Esophagus muscularis mucosa (tissue), 4 donors: ENCODE results near the gene SND1. TPM values are rescaled to one million over a fixed set of nuclear protein-coding genes. Genes with fewer than 3 reads are reported as not detected.

ENCODE experiments used
- DNase-seq: peaks from one replicate; pipeline ENCODE4 v3.0.0-alpha.2; 2017; ENCODE audit errors: extremely low spot score
- H3K27ac ChIP-seq, 4 donors: fragments of 200-600 bp; sonication (generic); replicated peaks in 1 of 4; 1 replicate in 3 of 4; 2 replicates in 1 of 4; pipeline ENCODE4 v1.5.1; 2016 to 2019; ENCODE audit warnings: mild to moderate bottlenecking in 1 of 4
- H3K27me3 ChIP-seq, 4 donors: fragments of 200-600 bp; sonication (generic); one replicate each; pipeline versions ENCODE4 v1.5.1 to v1.6.0; 2016 to 2019
- H3K36me3 ChIP-seq, 4 donors: fragments of 200-600 bp; sonication (generic); one replicate each; pipeline ENCODE4 v1.5.1; 2016 to 2019
- H3K4me1 ChIP-seq, 4 donors: fragments of 200-600 bp; sonication (generic); one replicate each; pipeline ENCODE4 v1.5.1; 2016 to 2019
- H3K4me3 ChIP-seq, 4 donors: fragments of 200-600 bp; sonication (generic); 1 replicate in 2 of 4; 2 replicates in 2 of 4; pipeline ENCODE4 v1.5.1; 2016 to 2019; ENCODE audit warnings: mild to moderate bottlenecking in 4 of 4, moderate library complexity in 1 of 4
- H3K9me3 ChIP-seq, 4 donors: fragments of 200-600 bp; sonication (generic); 1 replicate in 3 of 4; 2 replicates in 1 of 4; pipeline ENCODE4 v1.5.1; 2016 to 2019
- EP300 ChIP-seq: sonication (generic); formaldehyde crosslinking; IDR thresholded peaks from one replicate; pipeline ENCODE4 v1.6.1; 2017; ENCODE audit warnings: antibody characterized with exemption
- POLR2A ChIP-seq: fragments of 450-650 bp; IDR thresholded peaks from one replicate; pipeline ENCODE4 v1.6.1; 2017; ENCODE audit warnings: antibody characterized with exemption, moderate library complexity, mild to moderate bottlenecking, low read depth
- POLR2AphosphoS5 ChIP-seq, 2 donors: sonication (generic); formaldehyde crosslinking; IDR thresholded peaks; one replicate each; pipeline ENCODE4 v1.6.1; 2017; ENCODE audit warnings: antibody characterized with exemption in 2 of 2
- WGBS: methylation state at CpG from one replicate; pipeline ENCODE4 v1.1.5; 2018; 5-methylcytosine and 5-hydroxymethylcytosine counted together
- intact Hi-C: fragments of 100-400 bp; cut with DNase I; formaldehyde crosslinking; loops from one replicate; pipeline ENCODE4 v1.15.1; 2023
- total RNA-seq, 4 donors: library from RNA; depleted of rRNA; stranded (reverse); fragments of >200 nt; gene quantifications; one replicate each; pipeline versions ENCODE4 v1.1.0 to v1.2.1, GENCODE V29; 2016
- TF ChIP-seq, protein P1 (sequence below), 3 experiments: fragments of 200-600 bp in 2 of 3; fragments of 450-650 bp in 1 of 3; sonication (generic) in 2 of 3; IDR thresholded peaks; one replicate each; pipeline ENCODE4 v1.5.1; 2017 to 2019; ENCODE audit warnings: antibody characterized with exemption in 3 of 3, mild to moderate bottlenecking in 2 of 3, moderate library complexity in 1 of 3

The SND1 gene
- total RNA-seq, 4 donors from 2014 or later, result 71.4 to 91.2 (median 81.3) TPM

DNA sequence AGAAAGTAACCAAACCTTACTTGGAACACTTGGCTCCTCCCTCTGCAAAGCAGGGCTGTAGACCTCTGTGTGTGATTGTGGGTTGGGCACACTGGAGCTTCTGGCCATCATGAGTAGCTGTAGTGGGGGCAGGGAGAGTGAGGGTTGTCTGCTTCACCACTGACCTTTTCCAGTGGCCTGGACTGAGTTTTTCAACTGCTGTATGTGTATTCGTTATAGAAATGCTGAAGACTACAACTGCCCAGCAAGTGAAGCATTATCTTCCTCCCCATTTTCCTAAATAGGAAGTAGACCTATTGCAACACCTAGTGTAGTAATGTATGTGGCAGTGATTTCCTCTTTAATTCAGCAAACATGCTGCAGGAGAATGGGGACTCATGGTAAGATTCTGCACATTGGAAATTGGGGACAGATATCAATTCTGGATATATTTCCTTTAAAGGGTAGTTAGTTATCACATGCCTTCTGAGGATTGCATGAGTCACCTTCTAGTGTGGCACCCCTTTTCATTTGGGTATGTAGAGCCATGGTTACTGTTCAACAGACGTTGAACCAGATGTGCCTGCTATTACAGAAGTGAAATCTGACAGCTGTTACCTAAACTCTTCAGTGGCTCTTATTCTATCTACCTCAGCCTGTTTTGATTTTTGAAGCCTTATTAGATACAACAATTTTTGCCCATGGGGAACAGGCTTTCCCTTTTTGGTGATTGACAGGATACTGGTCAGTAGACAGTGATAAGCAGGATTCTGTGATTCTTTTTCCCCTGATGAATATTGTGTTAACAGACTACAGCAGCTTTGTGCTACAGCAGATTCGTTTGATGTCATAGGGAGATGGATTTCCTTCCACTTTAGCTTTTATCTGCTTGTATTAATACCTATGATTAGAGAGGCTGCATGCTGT is 130.9 kb downstream of the SND1 start:
- no peaks in the 10 kb centered on the region for H3K27me3 ChIP-seq
- H3K27ac ChIP-seq, result no peak overlapping the region
- WGBS, result 62% methylated on average over 3 of the region's 3 CpGs
- no peak overlapping the region for H3K4me3 ChIP-seq
- H3K4me1 ChIP-seq, result peaks cover 6 to 22% (median 14%) of the 10 kb centered on the region in 4 donors
- H3K9me3 ChIP-seq, result no peaks in the 10 kb centered on the region
- no peak for DNase-seq
- no peaks in the 10 kb centered on the region for H3K36me3 ChIP-seq
- TF ChIP-seq POLR2AphosphoS5 (IDR thresholded peaks at IDR 0.05), result no peak
- TF ChIP-seq POLR2A, result no peak
- TF ChIP-seq, protein P1, sequence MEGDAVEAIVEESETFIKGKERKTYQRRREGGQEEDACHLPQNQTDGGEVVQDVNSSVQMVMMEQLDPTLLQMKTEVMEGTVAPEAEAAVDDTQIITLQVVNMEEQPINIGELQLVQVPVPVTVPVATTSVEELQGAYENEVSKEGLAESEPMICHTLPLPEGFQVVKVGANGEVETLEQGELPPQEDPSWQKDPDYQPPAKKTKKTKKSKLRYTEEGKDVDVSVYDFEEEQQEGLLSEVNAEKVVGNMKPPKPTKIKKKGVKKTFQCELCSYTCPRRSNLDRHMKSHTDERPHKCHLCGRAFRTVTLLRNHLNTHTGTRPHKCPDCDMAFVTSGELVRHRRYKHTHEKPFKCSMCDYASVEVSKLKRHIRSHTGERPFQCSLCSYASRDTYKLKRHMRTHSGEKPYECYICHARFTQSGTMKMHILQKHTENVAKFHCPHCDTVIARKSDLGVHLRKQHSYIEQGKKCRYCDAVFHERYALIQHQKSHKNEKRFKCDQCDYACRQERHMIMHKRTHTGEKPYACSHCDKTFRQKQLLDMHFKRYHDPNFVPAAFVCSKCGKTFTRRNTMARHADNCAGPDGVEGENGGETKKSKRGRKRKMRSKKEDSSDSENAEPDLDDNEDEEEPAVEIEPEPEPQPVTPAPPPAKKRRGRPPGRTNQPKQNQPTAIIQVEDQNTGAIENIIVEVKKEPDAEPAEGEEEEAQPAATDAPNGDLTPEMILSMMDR (IDR thresholded peaks at IDR 0.05), result no peak
- TF ChIP-seq EP300, result no peak
- intact Hi-C loops, result no loop called here

GRCh38 chr7:127786184-127786583 is 134.2 kb downstream of the SND1 start:
- TF ChIP-seq, protein P1 (IDR thresholded peaks at IDR 0.05), result no peak
- no peak for TF ChIP-seq POLR2A
- no peak for TF ChIP-seq EP300
- no peak for TF ChIP-seq POLR2AphosphoS5 (IDR thresholded peaks at IDR 0.05)
- 97% methylated on average over 1 of the region's 1 CpG for WGBS

GRCh38 chr7:127789031-127789430 is 137.0 kb downstream of the SND1 start:
- WGBS, result 87% methylated on average over 3 of the region's 3 CpGs
- TF ChIP-seq, protein P1 (IDR thresholded peaks at IDR 0.05), result no peak
- TF ChIP-seq POLR2A (no peak), EP300 (no peak), POLR2AphosphoS5 (IDR thresholded peaks at IDR 0.05) (no peak)
- DNase-seq, result no peak
- no peaks in the 10 kb centered on the region for H3K36me3 ChIP-seq
- H3K4me3 ChIP-seq, result no peak overlapping the region
- no peak overlapping the region for H3K27ac ChIP-seq
- H3K9me3 ChIP-seq, result no peaks in the 10 kb centered on the region
- H3K27me3 ChIP-seq, result no peaks in the 10 kb centered on the region
- intact Hi-C loops, result no loop called here
- peaks cover 0 to 15% (median 6%) of the 10 kb centered on the region in 4 donors for H3K4me1 ChIP-seq

More at GRCh38 chr7:127786184-127786583, 134.2 kb downstream of the SND1 start:
- intact Hi-C loops, result no loop called here
- DNase-seq, result no peak
- peaks cover 6 to 19% (median 14%) of the 10 kb centered on the region in 4 donors for H3K4me1 ChIP-seq
- no peaks in the 10 kb centered on the region for H3K9me3 ChIP-seq
- no peaks in the 10 kb centered on the region for H3K36me3 ChIP-seq
- H3K4me3 ChIP-seq, result no peak overlapping the region
- no peaks in the 10 kb centered on the region for H3K27me3 ChIP-seq
- H3K27ac ChIP-seq, result no peak overlapping the region

DNA sequence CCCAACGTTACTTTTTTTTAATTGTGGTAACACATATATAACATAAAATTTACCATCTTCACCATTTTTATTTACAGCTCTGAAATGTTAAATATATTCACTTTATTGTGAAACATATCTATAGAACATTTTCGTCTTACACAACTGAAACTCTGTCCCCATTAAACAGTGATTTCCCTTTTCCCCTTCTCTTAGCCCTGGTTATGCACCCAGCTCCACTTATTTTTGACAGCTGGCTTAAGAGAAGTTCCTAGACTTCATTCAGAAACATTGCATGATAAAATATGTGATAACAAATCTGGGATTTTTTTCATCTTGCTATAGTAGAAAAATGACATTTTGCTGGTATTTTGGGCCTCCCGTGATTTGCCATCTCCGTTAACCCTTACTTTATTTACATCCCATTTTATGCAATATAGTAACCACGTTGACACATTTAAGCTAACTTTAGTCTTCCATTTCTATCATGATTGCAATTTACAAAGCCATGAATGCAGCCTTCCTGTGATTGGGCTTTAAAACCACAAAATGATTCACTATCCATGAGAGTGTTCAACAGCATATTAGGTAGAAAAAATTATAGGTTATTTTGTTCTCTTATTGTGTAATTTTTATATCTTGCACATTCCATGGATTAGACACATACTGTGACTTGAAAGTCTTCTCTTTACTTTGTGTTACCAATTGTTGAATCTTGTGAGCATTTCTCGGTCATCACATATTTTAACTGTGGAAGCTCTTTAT is 139.6 kb downstream of the SND1 start:
- Histone ChIP-seq H3K4me3 (no peak overlapping the region), H3K27ac (no peak overlapping the region), H3K36me3 (no peaks in the 10 kb centered on the region), H3K27me3 (no peaks in the 10 kb centered on the region), H3K9me3 (no peaks in the 10 kb centered on the region), H3K4me1 (peaks cover 0 to 23% (median 19%) of the 10 kb centered on the region in 4 donors)
- TF ChIP-seq, protein P1 (IDR thresholded peaks at IDR 0.05), result no peak
- no peak for TF ChIP-seq POLR2AphosphoS5 (IDR thresholded peaks at IDR 0.05)
- TF ChIP-seq POLR2A, result no peak
- TF ChIP-seq EP300, result no peak
- WGBS, result 86% methylated on average over 6 of the region's 6 CpGs
- intact Hi-C loops, result no loop called here
- DNase-seq, result no peak
